PC-9 (cell line): ENCODE results near the gene SNX25. TPM values are rescaled to one million over a fixed set of nuclear protein-coding genes. Genes with fewer than 3 reads are reported as not detected.

Source experiments
- BruUV-seq: library from RNA; stranded (reverse); fragments of 400-500 nt; replicated peaks from 2 replicates; lab custom pipeline; 2021; lab: Mats Ljungman, UMichigan
- CTCF ChIA-PET: fragments of 300-600 bp; sonication (Branson Sonifier 250); formaldehyde crosslinking; loops from one replicate; lab custom pipeline; 2022; ENCODE audit warnings: antibody characterized with exemption; lab: Charles Lee
- POLR2A ChIA-PET: fragments of 300-600 bp; sonication (Branson Sonifier 250); formaldehyde crosslinking; loops from one replicate; lab custom pipeline; 2022; ENCODE audit warnings: antibody characterized with exemption; ENCODE audit not compliant: unreplicated experiment; lab: Charles Lee
- DNase-seq, 2 experiments: peaks; one replicate each; pipeline versions ENCODE4 v3.0.0 to v3.0.0-alpha.2; 2015 to 2022; ENCODE audit warnings: mixed read lengths in 1 of 2
- H2AFZ ChIP-seq: fragments of 200-600 bp; sonication (generic); 2 replicates; pipeline ENCODE4 v1.8.1; 2017; ENCODE audit warnings: antibody characterized with exemption
- H3F3A ChIP-seq: fragments of 200-600 bp; sonication (generic); 2 replicates; pipeline ENCODE4 v1.8.1; 2017; ENCODE audit warnings: antibody characterized with exemption, mild to moderate bottlenecking, low read depth; ENCODE audit not compliant: insufficient read depth
- H3K27ac ChIP-seq: fragments of 200-600 bp; sonication (generic); 2 replicates; pipeline ENCODE4 v1.6.1; 2016; ENCODE audit warnings: mixed run types
- H3K27me3 ChIP-seq: fragments of 200-600 bp; sonication (generic); 2 replicates; pipeline ENCODE4 v1.6.1; 2016; ENCODE audit warnings: low read depth, mixed run types; ENCODE audit not compliant: insufficient read depth
- H3K36me3 ChIP-seq: fragments of 200-600 bp; sonication (generic); 2 replicates; pipeline ENCODE4 v1.6.1; 2016; ENCODE audit warnings: low read depth, mixed run types
- H3K4me1 ChIP-seq: fragments of 200-600 bp; sonication (generic); replicated peaks from 2 replicates; pipeline ENCODE4 v1.6.1; 2016; ENCODE audit warnings: mixed run types; ENCODE audit not compliant: insufficient read depth
- H3K4me2 ChIP-seq: fragments of 200-600 bp; sonication (generic); 2 replicates; pipeline ENCODE4 v1.6.1; 2017; ENCODE audit warnings: mixed run types
- H3K4me3 ChIP-seq: fragments of 200-600 bp; sonication (generic); 2 replicates; pipeline ENCODE4 v1.6.1; 2016; ENCODE audit warnings: mixed run types
- H3K79me2 ChIP-seq: fragments of 200-600 bp; sonication (generic); 2 replicates; pipeline ENCODE4 v1.6.1; 2017; ENCODE audit warnings: low read depth, mixed run types
- H3K9me2 ChIP-seq: fragments of 200-600 bp; sonication (generic); 2 replicates; pipeline ENCODE4 v1.8.1; 2017; ENCODE audit warnings: mild to moderate bottlenecking; ENCODE audit not compliant: insufficient read depth
- H3K9me3 ChIP-seq: fragments of 200-600 bp; sonication (generic); 2 replicates; pipeline ENCODE4 v1.8.1; 2016; ENCODE audit warnings: low read depth; ENCODE audit not compliant: insufficient read depth
- H4K20me1 ChIP-seq: fragments of 200-600 bp; sonication (generic); 2 replicates; pipeline ENCODE4 v1.8.1; 2017; ENCODE audit not compliant: insufficient read depth
- EZH2 ChIP-seq: fragments of 200-600 bp; sonication (generic); IDR thresholded peaks from 2 replicates; pipeline ENCODE4 v1.8.0; 2017; ENCODE audit warnings: antibody characterized with exemption, low read depth
- intact Hi-C: fragments of 100-400 bp; cut with micrococcal nuclease; formaldehyde crosslinking; loops from one replicate; pipeline ENCODE4 v1.10.0; 2022; ENCODE audit not compliant: unreplicated experiment
- total RNA-seq: library from RNA; stranded (reverse); gene quantifications from 2 replicates; pipeline ENCODE4 v1.2.3, GENCODE V29; 2021
- TF ChIP-seq, protein P1 (sequence below): fragments of 200-600 bp; sonication (generic); conservative IDR thresholded peaks from 2 replicates; pipeline ENCODE4 v1.6.1; 2017; ENCODE audit warnings: mixed run types, antibody characterized with exemption, mild to moderate bottlenecking, moderate library complexity

The SNX25 gene
- total RNA-seq, 1 experiment from 2014 or later, result 18.0 TPM

DNA sequence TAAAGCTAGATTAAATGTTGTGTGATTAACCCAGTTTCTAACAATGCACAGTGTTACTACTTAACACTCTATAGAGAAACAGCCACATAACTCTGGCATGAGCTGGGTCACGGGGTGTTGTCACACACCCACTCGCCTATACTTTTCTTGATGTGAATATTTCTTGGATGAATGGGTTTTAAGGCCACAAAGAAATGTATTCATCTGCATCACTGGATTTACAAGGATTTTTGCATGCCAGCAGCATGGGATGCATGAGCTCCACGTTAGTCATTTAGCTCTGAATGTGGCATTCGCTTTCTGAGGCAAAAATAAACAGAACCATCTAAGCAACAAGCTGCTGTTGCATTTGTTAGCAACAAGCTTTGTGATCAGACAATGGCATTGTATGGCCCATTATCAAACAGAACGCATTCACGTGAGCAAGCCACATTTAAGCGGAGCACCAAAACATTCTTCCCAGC, 96.6 kb downstream of the SNX25 start:
- TF ChIP-seq EZH2, result no peak
- TF ChIP-seq, protein P1, sequence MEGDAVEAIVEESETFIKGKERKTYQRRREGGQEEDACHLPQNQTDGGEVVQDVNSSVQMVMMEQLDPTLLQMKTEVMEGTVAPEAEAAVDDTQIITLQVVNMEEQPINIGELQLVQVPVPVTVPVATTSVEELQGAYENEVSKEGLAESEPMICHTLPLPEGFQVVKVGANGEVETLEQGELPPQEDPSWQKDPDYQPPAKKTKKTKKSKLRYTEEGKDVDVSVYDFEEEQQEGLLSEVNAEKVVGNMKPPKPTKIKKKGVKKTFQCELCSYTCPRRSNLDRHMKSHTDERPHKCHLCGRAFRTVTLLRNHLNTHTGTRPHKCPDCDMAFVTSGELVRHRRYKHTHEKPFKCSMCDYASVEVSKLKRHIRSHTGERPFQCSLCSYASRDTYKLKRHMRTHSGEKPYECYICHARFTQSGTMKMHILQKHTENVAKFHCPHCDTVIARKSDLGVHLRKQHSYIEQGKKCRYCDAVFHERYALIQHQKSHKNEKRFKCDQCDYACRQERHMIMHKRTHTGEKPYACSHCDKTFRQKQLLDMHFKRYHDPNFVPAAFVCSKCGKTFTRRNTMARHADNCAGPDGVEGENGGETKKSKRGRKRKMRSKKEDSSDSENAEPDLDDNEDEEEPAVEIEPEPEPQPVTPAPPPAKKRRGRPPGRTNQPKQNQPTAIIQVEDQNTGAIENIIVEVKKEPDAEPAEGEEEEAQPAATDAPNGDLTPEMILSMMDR, result no peak
- H3K27ac ChIP-seq, result peak overlapping the region; percentile 44
- no TSS peak for BruUV-seq
- no peaks in the 10 kb centered on the region for H4K20me1 ChIP-seq
- POLR2A ChIA-PET, result interaction anchor here (0.6 to 0.9 kb wide), 3 partner anchors 13 to 957 kb away, joined by 3 to 9 read pairs (median 4); partner anchors contain the start of gene ANKRD37
- CTCF ChIA-PET, result interaction anchor here (0.7 to 0.8 kb wide), 3 partner anchors 21 to 732 kb away, joined by 3 read pairs; no protein-coding TSS in a partner anchor
- no peaks in the 10 kb centered on the region for H3K9me3 ChIP-seq
- intact Hi-C loops, result loop anchor here (1.0 to 5.0 kb wide), 4 partner anchors 52 to 165 kb away; partner anchors contain the start of genes ANKRD37, CCDC110 and CFAP97
- H3K4me1 ChIP-seq, result peaks cover 15% of the 10 kb centered on the region
- H3K27me3 ChIP-seq, result no peaks in the 10 kb centered on the region
- no peak overlapping the region for H2AFZ ChIP-seq
- H3F3A ChIP-seq, result peaks cover 3% of the 10 kb centered on the region; the same call in 1 of the 2 replicates
- no peaks in the 10 kb centered on the region for H3K79me2 ChIP-seq
- peak; percentile 54 to 91 for DNase-seq
- H3K4me2 ChIP-seq, result 0 out of 2 replicates have a peak overlapping the region, but pooled peaks have one; percentile 37
- H3K9me2 ChIP-seq, result no peaks in the 10 kb centered on the region
- H3K4me3 ChIP-seq, result no peak overlapping the region
- no peaks in the 10 kb centered on the region for H3K36me3 ChIP-seq

DNA sequence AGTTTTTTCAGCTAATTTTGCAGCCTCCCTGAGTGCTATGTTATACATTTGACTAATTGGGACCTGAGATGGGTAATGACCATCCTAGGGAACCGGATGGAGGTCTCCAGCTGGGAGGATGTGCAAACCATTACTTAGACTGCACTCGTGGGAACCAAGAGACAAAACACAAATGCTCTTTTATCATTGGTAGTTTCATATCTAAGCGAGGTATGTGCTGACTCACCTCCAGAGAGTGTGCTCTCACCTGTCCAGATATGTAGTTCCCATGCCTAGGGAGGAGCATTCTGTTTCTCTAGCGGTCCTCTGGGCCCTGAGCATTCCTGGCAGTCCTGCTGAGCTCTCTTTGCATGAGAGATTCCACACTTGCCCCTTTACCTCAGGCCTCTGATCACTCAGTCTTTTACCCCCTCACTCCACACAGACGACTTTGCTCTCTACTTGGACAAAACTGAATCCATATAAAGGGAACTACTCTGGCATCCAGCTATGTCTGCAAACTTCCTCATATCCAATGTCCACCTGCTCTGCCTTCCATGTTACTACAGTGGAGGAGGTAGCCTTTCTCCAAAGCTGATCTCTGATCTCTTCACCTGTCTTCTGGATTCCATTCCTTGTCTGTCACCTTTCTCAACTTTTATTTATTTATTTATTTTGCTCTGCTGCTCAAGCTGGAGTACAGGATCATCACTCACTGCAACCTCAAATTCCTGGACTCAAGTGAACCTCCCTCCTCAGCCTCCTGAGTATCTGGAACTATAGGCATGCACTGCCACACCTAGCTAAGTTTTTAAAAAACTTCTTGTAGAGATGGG, 97.9 kb downstream of the SNX25 start:
- no peak overlapping the region for H3K4me2 ChIP-seq
- CTCF ChIA-PET, result no interaction called here
- H3K4me1 ChIP-seq, result peaks cover 15% of the 10 kb centered on the region
- no TSS peak for BruUV-seq
- intact Hi-C loops, result loop anchor here (2.0 to 5.0 kb wide), 3 partner anchors 89 to 163 kb away; partner anchors contain the start of genes ANKRD37, CCDC110 and CFAP97
- H3K4me3 ChIP-seq, result no peak overlapping the region
- POLR2A ChIA-PET, result interaction anchor here (0.7 kb wide), 1 partner anchor 96 kb away, joined by 3 read pairs; no protein-coding TSS in a partner anchor
- H2AFZ ChIP-seq, result no peak overlapping the region
- H3F3A ChIP-seq, result peaks cover 3% of the 10 kb centered on the region; the same call in 1 of the 2 replicates
- H3K9me2 ChIP-seq, result no peaks in the 10 kb centered on the region
- peak; percentile 31 to 66 for DNase-seq
- H3K27me3 ChIP-seq, result no peaks in the 10 kb centered on the region
- no peaks in the 10 kb centered on the region for H3K79me2 ChIP-seq
- no peak overlapping the region for H3K27ac ChIP-seq
- no peaks in the 10 kb centered on the region for H4K20me1 ChIP-seq
- no peaks in the 10 kb centered on the region for H3K36me3 ChIP-seq
- TF ChIP-seq EZH2, result no peak
- TF ChIP-seq, protein P1, result no peak
- no peaks in the 10 kb centered on the region for H3K9me3 ChIP-seq

DNA sequence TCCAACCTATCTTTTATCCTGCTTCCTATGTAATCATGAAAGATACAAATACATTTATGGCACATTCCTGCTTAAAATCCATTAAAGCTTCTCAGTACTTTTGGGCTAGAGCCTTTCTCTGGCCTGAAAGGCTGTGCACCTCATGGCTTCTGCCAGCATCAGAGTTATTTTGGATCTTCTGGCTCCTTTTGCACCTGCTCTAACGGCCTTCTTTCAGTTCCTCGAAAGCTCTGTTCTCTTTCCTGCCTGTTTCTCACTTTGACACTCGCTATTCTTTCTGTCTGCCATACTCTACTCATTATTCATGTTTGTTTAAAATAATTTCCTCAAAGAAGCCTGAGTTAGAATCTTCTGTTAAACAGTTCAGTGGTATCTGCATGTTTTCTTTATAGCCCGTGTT, 100.4 kb downstream of the SNX25 start:
- peaks cover 15% of the 10 kb centered on the region for H3K4me1 ChIP-seq
- H3K4me3 ChIP-seq, result no peak overlapping the region
- POLR2A ChIA-PET, result no interaction called here
- BruUV-seq, result no TSS peak
- no peak overlapping the region for H3K4me2 ChIP-seq
- H3K9me2 ChIP-seq, result no peaks in the 10 kb centered on the region
- no peaks in the 10 kb centered on the region for H3K27me3 ChIP-seq
- H3F3A ChIP-seq, result peaks cover 3% of the 10 kb centered on the region; the same call in 1 of the 2 replicates
- CTCF ChIA-PET, result no interaction called here
- H3K36me3 ChIP-seq, result no peaks in the 10 kb centered on the region
- no peak overlapping the region for H3K27ac ChIP-seq
- no peak for DNase-seq
- no peaks in the 10 kb centered on the region for H4K20me1 ChIP-seq
- intact Hi-C loops, result loop anchor here (5.0 kb wide), 1 partner anchor 107 kb away; the partner anchor contains the start of gene CFAP97
- no peaks in the 10 kb centered on the region for H3K79me2 ChIP-seq
- no peak overlapping the region for H2AFZ ChIP-seq
- no peak for TF ChIP-seq EZH2
- TF ChIP-seq, protein P1, result no peak
- H3K9me3 ChIP-seq, result no peaks in the 10 kb centered on the region
